Inflammatory macrophage treated with lipopolysaccharide for 1 hour (primary cell): ENCODE results near the gene MYH6.
"Not testable (repeated sequence)": the region's sequence is repeated elsewhere in the genome, so short reads cannot be mapped to it uniquely, and the experiment has no call there.

Source experiments
- DNase-seq, 2 donors: peaks; one replicate each; pipeline ENCODE4 v3.0.0-alpha.2; 2020 to 2022

MYH6 gene

DNA sequence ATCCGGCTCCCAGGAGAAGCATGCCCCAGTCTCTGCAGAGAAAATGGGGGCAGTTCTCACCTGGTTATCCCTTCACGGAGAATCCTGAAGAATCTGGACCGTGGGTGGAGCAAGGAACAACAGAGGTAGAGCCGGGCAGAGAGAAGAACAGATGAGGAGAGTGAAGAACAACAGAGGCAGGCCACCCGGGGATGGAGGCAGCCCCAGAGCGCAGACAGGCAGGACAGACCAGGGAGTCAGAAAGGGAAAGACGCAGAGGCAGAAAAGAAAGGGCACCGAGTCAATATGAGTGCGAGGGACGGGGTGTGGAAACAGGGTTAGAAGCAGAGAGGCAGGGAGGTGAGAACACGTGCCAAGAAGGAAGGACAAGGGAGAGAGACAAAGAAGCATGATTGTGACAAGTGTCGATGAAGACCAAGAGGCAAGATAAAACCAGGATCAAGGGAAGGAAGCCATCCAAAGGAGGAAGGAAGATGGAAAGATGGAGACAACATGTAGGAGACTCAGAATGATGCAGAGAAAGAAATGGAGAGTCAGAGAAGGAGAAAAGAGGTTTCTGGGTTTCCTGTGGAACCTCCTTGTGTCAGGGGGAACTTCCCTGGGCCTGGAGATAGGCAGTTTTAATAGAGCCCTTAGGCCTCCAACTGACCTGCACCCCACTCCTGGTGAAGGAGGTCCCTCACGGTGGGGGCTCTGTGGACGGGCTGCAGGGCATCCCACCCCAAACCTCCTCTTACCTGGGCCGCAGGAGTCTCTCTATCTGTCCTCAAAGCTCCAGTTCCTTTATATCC, at the start of gene MYH6:
TSS of gene MYH6 (minus strand) at position 758 of the 791 bp plus-strand sequence. CDS start 1,050 bp downstream, outside the sequence.
- DNase-seq, result no peak

DNA sequence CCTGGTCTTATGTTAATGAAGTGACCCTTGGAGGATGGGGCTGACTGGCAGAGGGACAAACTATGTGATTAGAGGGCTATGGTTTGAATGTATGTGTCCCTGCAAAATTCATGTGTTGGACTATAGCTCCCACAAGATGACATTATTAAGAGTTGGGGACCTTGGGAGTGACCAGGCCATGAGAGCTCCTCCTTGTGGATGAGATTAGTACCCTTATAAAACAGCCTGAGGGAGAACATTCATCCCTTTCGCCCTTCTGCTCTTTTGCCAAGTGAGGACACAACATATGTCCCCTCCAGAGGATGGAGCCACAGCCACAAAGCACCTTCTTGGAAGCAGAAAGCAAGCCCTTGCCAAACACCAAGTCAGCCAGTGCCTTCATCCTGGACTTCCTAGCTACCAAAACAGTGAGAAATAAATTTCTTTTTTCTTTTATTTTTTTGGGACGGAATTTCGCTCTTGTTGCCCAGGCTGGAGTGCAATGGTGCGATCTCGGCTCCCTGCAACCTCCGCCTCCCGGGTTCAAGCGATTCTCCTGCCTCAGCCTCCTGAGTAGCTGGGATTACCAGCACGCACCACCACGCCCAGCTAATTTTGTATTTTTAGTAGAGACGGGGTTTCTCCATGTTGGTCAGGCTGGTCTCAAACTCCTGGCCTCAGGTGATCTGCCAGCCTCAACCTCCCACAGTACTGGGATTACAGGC, 49.0 kb upstream of the MYH6 start:
- not testable (repeated sequence) for DNase-seq

- DNase-seq, result no peak
These were observed 46.4 kb upstream of the MYH6 start for GRCh38 chr14:23454445-23454856.

DNA sequence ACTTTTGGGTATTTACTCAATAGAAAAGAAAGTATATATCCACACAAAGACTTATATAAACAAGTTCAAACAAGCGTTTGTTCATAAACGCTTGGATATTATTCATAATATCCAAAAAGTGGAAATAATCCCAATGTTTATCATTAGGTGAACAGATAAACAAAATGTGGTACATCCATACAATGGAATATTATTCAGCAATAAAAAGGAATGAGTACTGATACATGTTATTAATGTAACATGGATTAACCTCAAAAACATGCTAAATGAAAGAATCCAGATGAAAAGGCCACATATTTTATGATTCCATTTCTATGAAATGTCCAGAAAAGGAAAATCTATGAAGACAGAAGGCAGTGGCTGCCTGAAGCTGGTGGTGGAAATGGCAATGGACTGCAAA, 44.2 kb upstream of the MYH6 start:
- no peak for DNase-seq

GRCh38 chr14:23450379-23450778, 42.3 kb upstream of the MYH6 start:
- no peak for DNase-seq

- DNase-seq, result no peak
These were observed 41.2 kb upstream of the MYH6 start for GRCh38 chr14:23449314-23449713.

GRCh38 chr14:23447361-23448350, 39.6 kb upstream of the MYH6 start:
- DNase-seq, result peak in 1 of 2 donors; percentile 1

GRCh38 chr14:23446291-23446851, 38.3 kb upstream of the MYH6 start:
- DNase-seq, result no peak

DNA sequence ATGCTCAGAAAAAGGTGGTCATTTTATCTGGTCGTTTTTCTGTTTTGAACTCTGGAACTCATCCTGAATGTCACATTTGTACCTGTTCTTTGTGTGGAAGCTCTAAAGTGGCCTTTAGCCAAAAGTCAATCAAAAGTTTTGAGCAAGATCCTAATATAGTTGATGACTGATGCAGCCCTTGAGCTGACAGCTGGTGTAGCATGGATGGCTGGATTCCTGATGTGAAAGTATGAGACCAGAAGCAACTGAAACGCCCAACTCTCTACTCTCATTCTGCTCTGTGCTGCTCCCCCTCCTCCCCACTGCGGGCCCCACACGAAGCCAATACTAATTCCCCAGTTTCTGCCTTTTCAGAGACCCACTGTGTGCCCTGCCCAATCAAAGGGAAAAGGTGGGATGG, 37.7 kb upstream of the MYH6 start:
- DNase-seq, result no peak

- no peak for DNase-seq
These were observed 36.2 kb upstream of the MYH6 start for GRCh38 chr14:23444314-23444713.

DNA sequence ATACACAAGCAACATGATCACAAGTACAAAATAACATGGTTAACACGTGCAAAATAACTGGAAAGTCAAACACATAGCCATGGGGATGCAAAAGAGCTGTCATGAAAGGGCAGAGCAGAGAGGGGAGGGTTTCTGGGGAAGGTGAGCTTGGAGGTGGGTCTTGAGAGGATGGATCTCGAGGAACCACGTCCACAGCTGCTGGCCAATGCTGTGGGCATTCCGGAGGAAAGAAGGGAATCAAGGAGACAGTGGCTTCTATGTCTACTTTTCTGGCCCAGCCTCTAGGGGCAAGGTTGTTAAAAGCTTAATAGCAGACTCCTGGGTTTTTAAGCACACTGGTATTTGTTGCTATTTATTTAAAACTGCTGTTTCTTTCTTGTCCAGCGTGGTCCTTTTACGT, 35.8 kb upstream of the MYH6 start:
- DNase-seq, result no peak

DNA sequence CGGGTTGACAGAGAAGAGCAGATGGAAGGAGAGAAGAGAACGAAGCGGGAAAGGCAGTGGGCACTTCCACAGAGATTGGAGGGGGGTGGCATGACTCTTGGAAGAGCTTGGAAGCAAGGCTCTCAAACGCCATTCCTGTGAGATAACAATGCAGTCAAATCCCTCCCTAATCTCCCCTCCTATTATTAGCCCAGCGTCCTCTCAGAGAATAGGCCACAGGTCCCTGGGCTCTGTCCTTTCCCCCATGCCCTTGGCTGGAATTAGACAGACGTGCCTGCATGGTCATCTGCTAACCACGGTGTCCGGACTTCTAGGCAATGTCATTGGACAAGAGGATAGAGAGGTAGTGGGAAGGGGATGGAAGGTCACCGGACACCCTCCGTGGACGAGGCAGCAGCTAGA, 35.3 kb upstream of the MYH6 start:
- DNase-seq, result no peak

DNA sequence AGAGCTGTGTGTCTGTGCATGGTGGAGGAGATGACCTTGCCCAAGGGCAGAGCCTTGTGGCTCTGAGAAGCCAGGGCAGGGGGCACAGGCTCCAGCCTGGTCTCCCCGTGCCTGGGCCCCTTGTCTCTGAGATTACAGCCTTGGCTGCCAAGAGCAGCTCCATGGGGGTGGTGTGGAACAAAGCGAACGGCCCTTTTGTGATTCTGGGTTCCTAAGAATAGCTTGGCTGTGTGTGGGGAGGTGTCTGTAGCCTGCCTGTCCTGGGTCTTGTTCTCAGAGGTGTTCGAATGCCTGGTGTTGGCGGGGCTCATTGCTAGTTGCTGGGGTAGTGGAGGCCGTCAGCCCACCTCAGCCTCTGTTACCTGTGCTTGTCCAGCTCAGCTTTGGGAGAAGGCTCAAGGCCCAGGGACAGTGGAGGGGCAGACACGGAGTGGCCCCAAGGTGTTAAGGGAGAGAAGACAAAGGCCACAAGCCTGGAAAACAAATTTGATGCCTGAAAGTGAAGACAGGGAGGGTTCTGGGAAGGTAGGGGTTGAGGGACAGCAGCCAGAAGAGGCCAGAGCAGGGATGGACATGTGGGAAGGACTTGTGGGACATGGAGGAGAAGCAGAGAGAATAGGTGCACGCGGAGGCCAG, 34.8 kb upstream of the MYH6 start:
- DNase-seq, result no peak

DNA sequence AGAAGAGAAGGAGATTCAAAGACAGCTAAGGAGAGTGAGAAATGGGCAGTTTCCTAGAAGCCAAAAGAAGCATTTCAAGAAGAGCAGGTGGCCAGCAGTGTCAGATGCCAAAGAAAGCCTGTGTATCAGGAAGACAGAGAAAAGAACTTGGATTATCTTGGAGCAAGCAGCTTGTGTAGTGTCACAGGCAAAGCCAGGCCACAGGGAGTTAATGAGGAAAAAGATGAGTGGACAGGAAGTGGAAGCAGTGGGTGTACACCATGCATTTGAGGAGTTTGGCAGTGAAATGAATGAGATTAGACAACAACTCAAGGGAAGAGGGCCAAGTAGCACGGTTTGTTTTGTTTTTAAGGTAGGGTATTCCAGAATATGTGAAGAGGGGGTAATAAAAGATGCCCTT, 33.0 kb upstream of the MYH6 start:
- DNase-seq, result no peak

- DNase-seq, result no peak
These were observed 31.2 kb upstream of the MYH6 start for GRCh38 chr14:23439107-23439835.

DNA sequence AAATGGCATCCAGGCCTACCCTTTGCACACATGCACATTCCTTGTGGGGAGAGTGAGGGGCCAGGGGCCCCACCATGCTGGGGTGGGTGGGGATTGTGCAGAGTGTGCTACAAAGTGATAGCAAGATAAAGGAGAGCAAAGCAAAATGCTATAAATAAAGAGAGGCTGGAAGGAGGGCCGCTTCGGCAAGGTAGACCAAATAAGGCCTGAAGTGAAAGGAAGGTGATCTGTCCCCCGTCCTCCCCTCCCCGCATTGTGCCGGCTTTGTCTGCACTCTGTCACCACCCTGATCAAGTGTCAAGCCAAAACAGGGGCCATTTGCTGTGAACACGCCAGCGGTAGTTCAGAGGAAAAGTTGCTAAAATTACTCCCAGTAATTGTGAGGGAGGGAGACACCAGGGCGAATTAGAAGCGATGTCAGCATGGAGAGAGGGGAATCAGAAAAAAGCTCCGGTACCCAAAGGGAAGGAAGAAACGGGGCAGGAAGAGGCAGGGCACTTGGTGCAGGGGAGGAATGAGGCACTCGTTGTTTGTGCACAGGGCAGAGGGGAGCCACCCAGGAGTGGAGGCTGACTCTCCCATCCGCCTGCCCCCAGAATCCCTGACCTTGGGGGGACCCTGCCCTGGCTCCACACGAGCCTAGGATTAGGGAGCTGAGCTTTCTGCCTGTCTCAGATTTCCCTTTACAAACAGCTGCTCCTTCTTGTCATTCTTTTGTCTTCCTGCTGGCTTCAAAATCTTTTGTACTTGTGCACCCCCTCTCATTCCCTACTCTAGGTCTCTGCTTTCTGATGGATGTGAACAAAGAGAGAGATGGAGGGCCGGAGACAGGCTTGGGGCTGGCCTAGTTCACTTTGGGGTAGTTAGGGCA, 30.3 kb upstream of the MYH6 start:
- DNase-seq, result no peak

GRCh38 chr14:23437133-23438100, 29.3 kb upstream of the MYH6 start:
- DNase-seq, result no peak

DNA sequence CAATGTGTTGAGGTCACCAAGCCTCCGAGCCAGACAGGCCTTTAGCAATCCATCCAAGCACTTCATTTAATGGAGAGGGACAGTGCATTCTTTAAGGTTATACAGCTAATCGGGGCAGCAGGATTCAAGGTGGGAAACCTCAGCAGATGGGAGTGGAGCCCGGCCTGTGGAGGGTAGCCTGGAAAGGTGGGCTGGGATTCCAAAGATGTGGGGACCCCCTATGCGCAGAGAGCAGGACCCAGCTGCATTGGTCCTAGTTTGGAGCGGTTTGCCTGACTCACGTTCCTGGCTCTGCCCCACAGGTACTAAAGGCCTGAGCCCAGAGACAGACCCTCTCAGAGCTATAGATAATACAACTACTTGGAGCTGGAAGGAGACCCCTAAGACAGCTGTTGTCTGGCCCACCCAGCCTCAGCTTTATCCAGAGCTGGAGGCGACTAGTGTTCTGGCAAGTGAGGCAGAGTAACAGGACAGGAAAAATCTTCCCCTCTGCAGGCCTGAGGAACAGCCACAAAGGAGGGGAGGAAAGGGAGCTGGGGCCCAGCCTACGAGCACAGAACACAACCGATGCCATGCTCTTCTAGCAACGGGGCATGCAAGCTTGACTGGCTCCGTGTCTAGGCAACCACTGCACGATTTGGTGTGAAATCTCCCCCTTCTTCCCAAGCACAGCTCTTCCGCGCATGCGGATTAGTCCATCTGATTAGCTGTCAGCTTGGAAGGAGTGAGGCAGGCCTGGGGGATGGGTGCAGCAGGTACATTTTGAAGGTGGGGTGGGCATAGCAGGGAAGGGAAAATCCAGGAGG, 28.5 kb upstream of the MYH6 start:
- no peak for DNase-seq
